ENCODE results near the gene CORT. TPM values are rescaled to one million over a fixed set of nuclear protein-coding genes. Genes with fewer than 3 reads are reported as not detected.
A peak's percentile ranks its signal among the peaks of the same experiment; 100 is the strongest.
"Not testable (repeated sequence)": the region's sequence is repeated elsewhere in the genome, so short reads cannot be mapped to it uniquely, and the experiment has no call there.

CORT gene, protein sequence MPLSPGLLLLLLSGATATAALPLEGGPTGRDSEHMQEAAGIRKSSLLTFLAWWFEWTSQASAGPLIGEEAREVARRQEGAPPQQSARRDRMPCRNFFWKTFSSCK
- total RNA-seq: not detected

- DNase-seq: no peak
- Mint-ChIP-seq H3K4me1 (no peaks in the 10 kb centered on the region), H3K27ac (no peak within 1 kb of the TSS), H3K4me3 (no peak within 1 kb of the TSS), H3K27me3 (no peaks in the 10 kb centered on the region), H3K9me3 (no peaks in the 10 kb centered on the region), H3K36me3 (peaks cover 13% of the 10 kb centered on the region)
Measured at GRCh38 chr1:10449751-10450150, at the start of gene CORT. CORT (plus strand) TSS chr1:10450031; CDS start chr1:10450224, 193 bp downstream.

DNA sequence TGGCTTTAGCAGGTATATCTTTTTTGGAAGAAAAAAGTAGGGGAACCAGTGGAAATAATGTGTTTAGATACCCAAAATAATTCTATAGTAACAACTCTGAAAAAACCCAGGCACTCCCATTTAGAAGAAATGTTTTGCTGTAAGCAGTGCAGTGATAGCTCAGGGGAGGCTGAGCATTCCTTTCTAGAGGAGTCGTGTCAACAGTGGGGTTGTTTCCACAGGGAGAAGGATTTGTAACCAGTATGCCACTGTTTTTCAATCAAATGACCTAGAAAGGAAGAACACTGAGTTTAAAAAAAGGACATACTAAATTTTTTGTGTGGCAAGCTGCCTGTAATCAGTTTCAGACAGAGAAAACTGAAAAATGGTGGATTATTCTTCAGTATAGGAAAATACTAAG, 48.5 kb upstream of the CORT start:
- DNase-seq: no peak
- Mint-ChIP-seq H3K36me3 (peaks cover 23% of the 10 kb centered on the region), H3K27ac (no peak overlapping the region), H3K9me3 (no peaks in the 10 kb centered on the region), H3K4me3 (no peak overlapping the region), H3K4me1 (peaks cover 14% of the 10 kb centered on the region), H3K27me3 (no peaks in the 10 kb centered on the region)

DNA sequence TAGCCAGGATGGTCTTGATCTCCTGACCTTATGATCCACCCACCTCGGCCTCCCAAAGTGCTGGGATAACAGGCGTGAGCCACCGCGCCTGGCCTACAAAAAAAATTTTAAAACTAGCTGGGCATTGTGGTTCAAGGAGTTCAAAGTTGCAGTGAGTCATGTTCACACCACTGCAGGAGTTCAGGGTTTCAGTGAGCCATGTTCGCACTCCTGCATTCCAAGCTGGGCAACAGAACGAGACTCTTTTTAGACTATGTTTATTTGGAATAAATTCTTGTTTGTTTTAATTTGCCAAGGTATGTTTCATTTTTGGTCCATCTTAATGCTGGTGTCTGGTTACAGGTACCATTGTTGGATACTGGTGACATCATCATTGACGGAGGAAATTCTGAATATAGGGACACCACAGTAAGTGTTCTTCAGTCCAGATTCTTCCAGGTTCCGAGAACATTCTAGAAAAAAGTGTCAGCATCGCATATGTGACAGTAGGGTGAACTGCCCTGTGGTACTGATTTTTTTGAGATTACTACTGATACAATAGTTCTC, 47.0 kb upstream of the CORT start:
- H3K9me3 Mint-ChIP-seq: no peaks in the 10 kb centered on the region
- no peak overlapping the region for H3K4me3 Mint-ChIP-seq
- H3K36me3 Mint-ChIP-seq: peaks cover 30% of the 10 kb centered on the region
- no peak for DNase-seq
- H3K4me1 Mint-ChIP-seq: peaks cover 11% of the 10 kb centered on the region
- no peaks in the 10 kb centered on the region for H3K27me3 Mint-ChIP-seq
- H3K27ac Mint-ChIP-seq: no peak overlapping the region

DNA sequence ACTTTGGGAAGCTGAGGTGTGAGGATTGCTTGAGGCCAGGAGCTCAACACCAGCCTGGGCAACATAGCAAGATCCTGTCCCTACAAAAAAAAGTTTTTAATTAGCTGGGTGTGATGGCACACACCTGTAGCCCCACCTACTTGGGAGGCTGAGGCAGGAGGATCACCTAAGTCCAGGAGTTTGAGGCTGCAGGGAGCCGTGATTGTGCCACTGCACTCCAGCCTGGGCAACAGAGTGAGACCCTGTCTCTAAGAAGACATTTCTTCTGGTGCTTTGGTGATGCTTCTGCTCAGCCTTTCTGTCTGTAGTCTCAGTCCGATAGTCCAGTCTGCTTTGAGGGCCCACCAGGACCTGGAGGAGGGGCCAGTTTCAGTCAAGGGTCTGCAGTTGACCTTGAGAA, 42.6 kb upstream of the CORT start:
- Mint-ChIP-seq H3K27me3 (no peaks in the 10 kb centered on the region), H3K36me3 (peaks cover 24% of the 10 kb centered on the region), H3K4me3 (no peak overlapping the region), H3K4me1 (peaks cover 2% of the 10 kb centered on the region), H3K9me3 (no peaks in the 10 kb centered on the region), H3K27ac (no peak overlapping the region)
- DNase-seq: no peak

DNA sequence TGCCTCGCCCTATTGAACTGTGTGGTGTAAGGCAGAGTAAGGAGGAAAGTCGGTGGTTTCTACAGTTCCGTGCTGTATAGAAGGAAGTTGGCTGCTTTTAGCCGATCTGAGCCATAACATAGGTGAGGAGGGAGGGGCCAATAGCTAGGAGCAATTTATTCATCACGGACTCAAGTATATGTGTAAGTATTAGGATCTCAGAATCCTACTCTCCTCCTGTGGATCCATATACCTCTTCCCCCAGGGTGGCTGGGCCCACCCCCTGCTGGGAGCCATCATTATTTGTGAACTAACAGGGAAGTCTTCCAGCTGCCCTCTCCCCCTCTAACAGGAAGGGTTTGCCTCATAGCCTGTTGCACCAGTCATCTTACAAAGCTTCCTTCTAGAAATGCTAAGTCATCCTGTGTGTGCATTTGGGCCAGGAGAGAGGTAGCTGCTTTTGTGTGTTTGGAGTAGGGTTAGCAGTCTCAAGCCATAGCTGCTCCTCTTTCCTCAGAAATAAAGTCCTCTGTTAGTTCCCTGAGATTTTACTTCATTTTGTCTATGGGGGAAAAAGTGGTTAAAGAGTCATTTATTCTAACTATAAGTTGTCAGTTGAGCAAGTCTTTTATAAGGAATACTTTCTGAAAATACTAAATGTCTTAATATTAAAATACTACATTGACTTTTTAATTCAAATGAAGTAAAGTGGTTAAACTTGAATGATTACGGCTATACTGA, 34.5 kb upstream of the CORT start:
- peaks cover 22% of the 10 kb centered on the region for H3K36me3 Mint-ChIP-seq
- H3K4me3 Mint-ChIP-seq: peak overlapping the region; percentile 7

GRCh38 chr1:10415967-10416366, 33.9 kb upstream of the CORT start:
- H3K4me1 Mint-ChIP-seq, H3K4me3 Mint-ChIP-seq, H3K27me3 Mint-ChIP-seq, H3K9me3 Mint-ChIP-seq, DNase-seq: not testable (repeated sequence)
- H3K27ac Mint-ChIP-seq: peak overlapping the region; percentile 32
- peaks cover 22% of the 10 kb centered on the region for H3K36me3 Mint-ChIP-seq

More for the DNA sequence above, 34.5 kb upstream of the CORT start:
- DNase-seq: no peak
- Mint-ChIP-seq H3K27ac (peak overlapping the region; percentile 89), H3K9me3 (no peaks in the 10 kb centered on the region), H3K4me1 (peaks cover 6% of the 10 kb centered on the region), H3K27me3 (no peaks in the 10 kb centered on the region)

DNA sequence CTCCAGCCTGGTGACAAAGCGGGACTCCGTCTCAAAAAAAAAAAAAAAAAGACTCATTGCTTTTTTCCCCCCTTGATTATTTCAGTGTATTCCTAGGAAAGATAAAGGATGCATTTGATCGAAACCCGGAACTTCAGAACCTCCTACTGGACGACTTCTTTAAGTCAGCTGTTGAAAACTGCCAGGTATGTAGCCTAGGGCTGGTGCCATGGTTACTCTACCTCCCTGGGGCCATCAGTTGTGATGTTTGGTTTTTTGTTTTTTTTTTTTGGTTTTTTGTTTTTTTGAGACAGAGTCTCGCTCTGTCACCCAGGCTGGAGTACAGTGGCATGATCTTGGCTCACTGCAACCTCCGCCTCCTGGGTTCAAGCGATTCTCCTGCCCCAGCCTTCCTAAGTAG, 31.1 kb upstream of the CORT start:
- H3K4me3 Mint-ChIP-seq: not testable (repeated sequence)

GRCh38 chr1:10419351-10419750, 30.5 kb upstream of the CORT start:
- Mint-ChIP-seq H3K27me3 (no peaks in the 10 kb centered on the region), H3K36me3 (peaks cover 18% of the 10 kb centered on the region), H3K4me3 (no peak overlapping the region), H3K4me1 (peaks cover 6% of the 10 kb centered on the region), H3K27ac (no peak overlapping the region), H3K9me3 (no peaks in the 10 kb centered on the region)
- no peak for DNase-seq

More for the DNA sequence above, 31.1 kb upstream of the CORT start:
- not testable (repeated sequence) for H3K9me3 Mint-ChIP-seq, H3K27me3 Mint-ChIP-seq, DNase-seq, H3K27ac Mint-ChIP-seq, H3K4me1 Mint-ChIP-seq
- peaks cover 18% of the 10 kb centered on the region for H3K36me3 Mint-ChIP-seq

DNA sequence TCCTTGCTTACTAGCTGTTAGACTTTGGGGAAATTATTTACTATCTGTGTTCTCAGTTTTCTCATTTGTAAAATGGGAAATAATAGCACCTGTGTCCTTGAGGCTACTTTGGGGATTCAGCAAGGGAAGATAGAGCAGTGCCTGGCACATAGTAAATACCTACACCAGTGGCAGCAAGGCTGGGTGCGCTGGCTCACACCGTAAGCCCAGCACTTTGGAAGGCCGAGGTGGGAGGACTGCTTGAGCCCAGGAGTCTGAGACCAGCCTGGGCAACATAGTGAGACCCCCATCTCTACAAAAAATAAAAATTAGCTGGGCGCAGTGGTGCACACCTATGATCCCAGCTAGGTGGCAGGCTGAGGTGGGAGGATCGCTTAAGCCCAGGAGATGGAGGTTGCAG, 28.2 kb upstream of the CORT start:
- Mint-ChIP-seq H3K4me1 (no peaks in the 10 kb centered on the region), H3K36me3 (peaks cover 11% of the 10 kb centered on the region), H3K27ac (no peak overlapping the region), H3K9me3 (no peaks in the 10 kb centered on the region), H3K27me3 (no peaks in the 10 kb centered on the region), H3K4me3 (no peak overlapping the region)
- no peak for DNase-seq

DNA sequence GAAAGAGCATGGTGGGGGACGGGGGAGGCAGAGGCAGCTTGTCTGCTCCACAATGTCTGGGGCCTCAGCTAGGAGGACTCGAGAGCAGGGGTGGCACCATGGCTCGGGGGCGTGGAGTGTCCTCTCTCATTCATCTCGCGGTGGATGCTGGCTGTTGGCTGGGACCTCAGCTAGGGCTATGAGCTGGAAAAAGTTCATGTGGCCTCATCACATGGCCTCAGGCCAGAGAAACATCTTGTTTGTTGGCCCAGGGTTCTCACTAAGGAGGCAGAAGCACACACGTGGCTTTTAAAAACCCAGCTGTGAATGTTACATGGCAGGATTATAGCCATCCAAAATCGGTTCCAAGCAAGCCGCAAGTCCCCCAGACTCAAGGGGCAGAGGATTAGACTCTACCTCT, 25.8 kb upstream of the CORT start:
- Mint-ChIP-seq H3K27ac (no peak overlapping the region), H3K9me3 (no peaks in the 10 kb centered on the region), H3K36me3 (peaks cover 8% of the 10 kb centered on the region), H3K4me3 (no peak overlapping the region), H3K4me1 (peaks cover 2% of the 10 kb centered on the region), H3K27me3 (no peaks in the 10 kb centered on the region)
- no peak for DNase-seq

DNA sequence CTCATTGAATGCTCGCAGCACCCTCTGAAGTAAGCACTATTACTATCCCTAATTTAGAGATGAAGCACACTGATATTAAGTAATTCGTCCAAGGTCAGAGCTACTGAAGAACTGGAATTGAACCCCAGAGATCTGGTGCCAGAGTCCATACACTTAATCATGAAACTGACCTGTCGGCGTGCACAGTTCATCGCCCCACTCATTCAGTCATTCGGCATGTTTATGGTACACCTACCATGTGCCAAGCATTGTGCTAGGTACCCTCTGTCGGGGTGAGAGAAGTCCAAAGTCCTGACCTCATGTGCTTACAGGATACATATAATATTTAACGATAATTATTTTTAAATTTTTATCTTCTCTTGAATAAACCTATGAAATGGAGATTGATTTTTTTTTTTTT, 25.2 kb upstream of the CORT start:
- Mint-ChIP-seq H3K27me3 (no peaks in the 10 kb centered on the region), H3K4me3 (no peak overlapping the region), H3K27ac (no peak overlapping the region), H3K9me3 (no peaks in the 10 kb centered on the region), H3K4me1 (peaks cover 3% of the 10 kb centered on the region), H3K36me3 (peaks cover 3% of the 10 kb centered on the region)
- DNase-seq: no peak

DNA sequence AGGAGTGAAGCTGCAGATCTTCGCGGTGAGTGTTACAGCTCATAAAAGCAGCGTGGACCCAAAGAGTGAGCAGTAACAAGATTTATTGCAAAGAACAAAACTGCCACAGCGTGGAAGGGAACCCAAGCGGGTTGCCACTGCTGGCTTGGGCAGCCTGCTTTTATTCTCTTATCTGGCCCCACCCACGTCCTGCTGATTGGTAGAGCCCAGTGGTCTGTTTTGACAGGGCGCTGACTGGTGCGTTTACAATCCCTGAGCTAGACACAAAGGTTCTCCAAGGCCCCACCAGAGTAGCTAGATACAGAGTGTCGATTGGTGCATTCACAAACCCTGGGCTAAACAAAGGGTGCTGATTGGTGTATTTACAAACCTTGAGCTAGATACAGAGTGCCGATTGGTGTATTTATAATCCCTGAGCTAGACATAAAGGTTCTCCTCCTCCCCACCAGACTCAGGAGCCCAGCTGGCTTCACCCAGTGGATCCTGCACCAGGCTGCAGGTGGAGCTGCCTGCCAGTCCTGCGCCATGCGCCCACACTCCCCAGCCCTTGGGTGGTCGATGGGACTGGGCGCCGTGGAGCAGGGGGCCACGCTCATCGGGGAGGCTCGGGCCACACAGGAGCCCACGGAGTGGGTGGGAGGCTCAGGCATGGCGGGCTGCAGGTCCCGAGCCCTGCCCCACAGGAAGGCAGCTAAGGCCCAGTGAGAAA, 23.9 kb upstream of the CORT start:
- not testable (repeated sequence) for H3K36me3 Mint-ChIP-seq, H3K27me3 Mint-ChIP-seq, H3K4me3 Mint-ChIP-seq, H3K27ac Mint-ChIP-seq, H3K4me1 Mint-ChIP-seq, DNase-seq, H3K9me3 Mint-ChIP-seq

- not testable (repeated sequence) for H3K36me3 Mint-ChIP-seq, H3K27me3 Mint-ChIP-seq
- peaks cover 13% of the 10 kb centered on the region for H3K4me1 Mint-ChIP-seq
Measured at GRCh38 chr1:10426535-10426848, 23.3 kb upstream of the CORT start.

DNA sequence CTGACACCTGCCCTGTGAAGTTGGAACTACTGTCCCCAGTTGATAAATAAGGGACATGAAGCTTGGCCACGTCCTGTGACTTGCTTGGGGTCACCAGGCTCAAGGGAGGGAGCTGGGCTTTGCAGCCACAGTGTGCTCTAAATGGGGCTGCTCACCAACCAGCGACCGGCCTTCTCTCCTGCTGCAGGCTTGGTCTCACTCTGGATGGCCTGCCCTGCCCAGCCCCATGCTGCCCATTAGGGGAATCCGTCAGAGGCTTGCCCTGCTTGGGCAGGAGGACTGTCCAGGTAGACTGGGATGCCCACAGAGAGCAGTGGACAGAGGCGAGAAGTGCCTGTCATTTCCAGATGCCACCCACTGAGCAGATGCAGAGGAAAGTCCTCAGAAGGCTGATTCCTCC, 20.8 kb upstream of the CORT start:
- Mint-ChIP-seq H3K4me1 (peaks cover 21% of the 10 kb centered on the region), H3K4me3 (no peak overlapping the region), H3K36me3 (peaks cover 5% of the 10 kb centered on the region), H3K27me3 (no peaks in the 10 kb centered on the region), H3K9me3 (no peaks in the 10 kb centered on the region), H3K27ac (no peak overlapping the region)
- no peak for DNase-seq

More at GRCh38 chr1:10426535-10426848, 23.3 kb upstream of the CORT start:
- H3K9me3 Mint-ChIP-seq, H3K27ac Mint-ChIP-seq, DNase-seq, H3K4me3 Mint-ChIP-seq: not testable (repeated sequence)

- no peaks in the 10 kb centered on the region for H3K9me3 Mint-ChIP-seq
- H3K4me3 Mint-ChIP-seq: peak overlapping the region; percentile 91
- peak overlapping the region; percentile 96 for H3K27ac Mint-ChIP-seq
- no peaks in the 10 kb centered on the region for H3K27me3 Mint-ChIP-seq
- peak; percentile 10 for DNase-seq
- peaks cover 5% of the 10 kb centered on the region for H3K36me3 Mint-ChIP-seq
- H3K4me1 Mint-ChIP-seq: peaks cover 21% of the 10 kb centered on the region
Measured at GRCh38 chr1:10429868-10430215, 20.0 kb upstream of the CORT start.
